Measurements from ENCODE around the gene LBHD2. TPM values are rescaled to one million over a fixed set of nuclear protein-coding genes. Genes with fewer than 3 reads are reported as not detected.

Gene LBHD2
- total RNA-seq, 1 experiment from 2014 or later: not detected

GRCh38 chr14:103070971-103071542 lies 13.0 kb upstream of the LBHD2 start:
- BruUV-seq (replicated peaks): no TSS peak
- Histone ChIP-seq H3K4me3 (ENCODE audit: low read depth in 2 of 2, low read length in 2 of 2) (no peak overlapping the region), H3K27ac (ENCODE audit: low read length) (no peak overlapping the region), H3K27me3 (ENCODE audit: control insufficient read depth, insufficient read depth, low read length) (no peaks in the 10 kb centered on the region), H3K36me3 (ENCODE audit: control insufficient read depth, insufficient read depth, low read length) (no peaks in the 10 kb centered on the region), H3K4me1 (ENCODE audit: control insufficient read depth, insufficient read depth, low read length) (peaks cover 19% of the 10 kb centered on the region), H3K9me3 (ENCODE audit: control insufficient read depth, insufficient read depth, low read depth, low read length) (no peaks in the 10 kb centered on the region)
- no peak for DNase-seq (ENCODE audit: low read depth, low spot score)
- ATAC-seq: no peak
- POLR2A ChIA-PET: no interaction called here
- TF ChIP-seq TCF7L2 (IDR thresholded peaks at IDR 0.05; ENCODE audit: low read depth, low read length): no peak
- TF ChIP-seq POLR2AphosphoS5 (IDR thresholded peaks at IDR 0.05; ENCODE audit: low read depth, low read length): no peak
- TF ChIP-seq SIN3A (IDR thresholded peaks at IDR 0.05; ENCODE audit: borderline replicate concordance, insufficient read depth, low read depth, low read length): no peak
- TF ChIP-seq REST (IDR thresholded peaks at IDR 0.05; ENCODE audit: insufficient read depth in 1 of 2, low read depth in 2 of 2, low read length in 1 of 2): no peak
- TF ChIP-seq CTCF (IDR thresholded peaks at IDR 0.05): no peak
- in situ Hi-C loops (cut with HindIII; ENCODE audit: low pct_unique_long_range_greater_than_20kb, low sequenced_read_pairs): no loop called here
- CTCF ChIA-PET: no interaction called here
- intact Hi-C loops (cut with micrococcal nuclease; ENCODE audit: unreplicated experiment): loop anchor here (10.0 kb wide), 1 partner anchor 114 kb away; no protein-coding TSS in a partner anchor

GRCh38 chr14:103071544-103072251 lies 12.3 kb upstream of the LBHD2 start:
- Histone ChIP-seq H3K27me3 (ENCODE audit: control insufficient read depth, insufficient read depth, low read length) (no peaks in the 10 kb centered on the region), H3K4me1 (ENCODE audit: control insufficient read depth, insufficient read depth, low read length) (peaks cover 19% of the 10 kb centered on the region), H3K27ac (ENCODE audit: low read length) (no peak overlapping the region), H3K36me3 (ENCODE audit: control insufficient read depth, insufficient read depth, low read length) (no peaks in the 10 kb centered on the region), H3K4me3 (ENCODE audit: low read depth in 2 of 2, low read length in 2 of 2) (no peak overlapping the region), H3K9me3 (ENCODE audit: control insufficient read depth, insufficient read depth, low read depth, low read length) (no peaks in the 10 kb centered on the region)
- intact Hi-C loops (cut with micrococcal nuclease; ENCODE audit: unreplicated experiment): loop anchor here (10.0 kb wide), 1 partner anchor 113 kb away; no protein-coding TSS in a partner anchor
- DNase-seq (ENCODE audit: low read depth, low spot score) (no peak), ATAC-seq (no peak)
- ChIA-PET POLR2A (no interaction called here), CTCF (no interaction called here)
- in situ Hi-C loops (cut with HindIII; ENCODE audit: low pct_unique_long_range_greater_than_20kb, low sequenced_read_pairs): no loop called here
- TF ChIP-seq POLR2AphosphoS5 (IDR thresholded peaks at IDR 0.05; ENCODE audit: low read depth, low read length) (no peak), SIN3A (IDR thresholded peaks at IDR 0.05; ENCODE audit: borderline replicate concordance, insufficient read depth, low read depth, low read length) (no peak), CTCF (IDR thresholded peaks at IDR 0.05) (no peak), REST (IDR thresholded peaks at IDR 0.05; ENCODE audit: insufficient read depth in 1 of 2, low read depth in 2 of 2, low read length in 1 of 2) (no peak), TCF7L2 (IDR thresholded peaks at IDR 0.05; ENCODE audit: low read depth, low read length) (no peak)
- no TSS peak for BruUV-seq (replicated peaks)

All from Panc1 (cell line).